Kidney epithelial cell (primary cell): Measurements from ENCODE around the gene NRN1. TPM values are rescaled to one million over a fixed set of nuclear protein-coding genes. Genes with fewer than 3 reads are reported as not detected.

Experiments used
- DNase-seq: peaks from one replicate; pipeline ENCODE4 v3.0.0-alpha.2; 2010; ENCODE audit warnings: low read depth
- H3K27me3 ChIP-seq: 2 replicates; pipeline ENCODE4 v1.6.0; 2011; ENCODE audit warnings: low read length; ENCODE audit not compliant: control insufficient read depth, insufficient read depth
- H3K36me3 ChIP-seq: 2 replicates; pipeline ENCODE4 v1.5.1; 2011; ENCODE audit warnings: low read length; ENCODE audit not compliant: control insufficient read depth, insufficient read depth
- H3K4me3 ChIP-seq: 2 replicates; pipeline ENCODE4 v1.5.1; 2011; ENCODE audit warnings: low read depth, mild to moderate bottlenecking, control low read depth, low read length
- total RNA-seq: library from RNA; depleted of rRNA; stranded (reverse); fragments of >200 nt; gene quantifications from 2 replicates; pipeline ENCODE4 v1.2.3, GENCODE V29; 2015
- TF ChIP-seq, protein P1 (sequence below): IDR thresholded peaks from 2 replicates; pipeline ENCODE4 v1.5.1; 2011; ENCODE audit warnings: mild to moderate bottlenecking, moderate library complexity, low read length, control low read depth, inconsistent platforms; ENCODE audit not compliant: insufficient read depth, poor library complexity, severe bottlenecking

Gene NRN1
- 0.34 and 3.1 TPM in 2 replicates for total RNA-seq

DNA sequence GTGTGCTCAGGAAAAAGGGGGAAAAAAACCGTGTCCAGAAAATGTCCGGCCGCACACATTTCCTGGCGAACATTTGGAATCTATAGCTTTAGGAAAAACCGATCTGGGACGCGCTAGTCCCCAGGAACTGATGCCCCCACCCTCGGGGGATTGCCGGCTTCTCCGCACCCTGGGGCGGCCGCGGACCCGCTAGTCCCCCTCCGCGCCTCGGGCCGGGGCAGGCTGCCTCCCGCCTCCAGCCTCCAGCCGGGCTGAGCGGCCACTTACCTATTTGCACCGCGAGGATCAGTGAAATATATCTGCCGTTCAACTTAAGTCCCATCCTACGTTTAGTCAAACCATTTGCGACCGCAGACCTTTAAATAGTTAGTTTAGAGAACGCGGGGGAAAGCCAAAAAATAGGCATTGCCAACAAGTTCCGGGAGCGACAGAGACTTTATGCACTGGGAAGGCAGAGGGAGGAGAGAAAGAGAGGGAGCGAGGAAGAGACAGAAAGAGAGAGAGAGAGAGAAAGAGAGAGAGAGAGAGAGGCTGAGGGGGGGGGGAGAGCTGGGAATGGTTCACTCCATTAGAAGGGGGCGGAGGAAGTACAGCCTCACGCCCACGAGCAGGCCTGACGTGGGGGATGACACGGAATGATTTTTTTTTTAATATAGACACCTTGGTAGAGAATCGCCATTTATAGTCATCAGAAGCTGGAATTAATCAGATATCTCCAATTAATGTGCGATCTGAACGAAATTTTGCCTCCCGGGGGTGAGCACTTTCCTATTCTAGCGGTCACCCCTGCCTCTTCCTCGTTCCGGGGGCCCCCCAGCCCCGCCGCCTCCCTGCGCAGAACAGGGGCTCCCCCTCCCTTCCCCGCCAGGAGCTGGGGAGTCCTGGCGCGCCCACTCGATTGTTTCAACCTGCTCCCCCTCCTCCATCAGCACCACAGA lies at the start of gene NRN1:
Gene NRN1, minus strand, starts transcription at position 498 of the 938 bp plus-strand sequence. Its CDS starts 176 bp downstream, at position 322.
- Histone ChIP-seq H3K4me3 (peak within 1 kb of the TSS; percentile 26), H3K27me3 (peaks cover 78% of the 10 kb centered on the region), H3K36me3 (no peaks in the 10 kb centered on the region)
- TF ChIP-seq, protein P1, sequence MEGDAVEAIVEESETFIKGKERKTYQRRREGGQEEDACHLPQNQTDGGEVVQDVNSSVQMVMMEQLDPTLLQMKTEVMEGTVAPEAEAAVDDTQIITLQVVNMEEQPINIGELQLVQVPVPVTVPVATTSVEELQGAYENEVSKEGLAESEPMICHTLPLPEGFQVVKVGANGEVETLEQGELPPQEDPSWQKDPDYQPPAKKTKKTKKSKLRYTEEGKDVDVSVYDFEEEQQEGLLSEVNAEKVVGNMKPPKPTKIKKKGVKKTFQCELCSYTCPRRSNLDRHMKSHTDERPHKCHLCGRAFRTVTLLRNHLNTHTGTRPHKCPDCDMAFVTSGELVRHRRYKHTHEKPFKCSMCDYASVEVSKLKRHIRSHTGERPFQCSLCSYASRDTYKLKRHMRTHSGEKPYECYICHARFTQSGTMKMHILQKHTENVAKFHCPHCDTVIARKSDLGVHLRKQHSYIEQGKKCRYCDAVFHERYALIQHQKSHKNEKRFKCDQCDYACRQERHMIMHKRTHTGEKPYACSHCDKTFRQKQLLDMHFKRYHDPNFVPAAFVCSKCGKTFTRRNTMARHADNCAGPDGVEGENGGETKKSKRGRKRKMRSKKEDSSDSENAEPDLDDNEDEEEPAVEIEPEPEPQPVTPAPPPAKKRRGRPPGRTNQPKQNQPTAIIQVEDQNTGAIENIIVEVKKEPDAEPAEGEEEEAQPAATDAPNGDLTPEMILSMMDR: no peak
- no peak for DNase-seq

GRCh38 chr6:6052216-6052615 lies 45.5 kb upstream of the NRN1 start:
- Histone ChIP-seq H3K27me3 (no peaks in the 10 kb centered on the region), H3K4me3 (no peak overlapping the region), H3K36me3 (no peaks in the 10 kb centered on the region)
- TF ChIP-seq, protein P1: no peak
- no peak for DNase-seq

- TF ChIP-seq, protein P1: no peak
- DNase-seq: no peak
- H3K4me3 ChIP-seq: no peak overlapping the region
- H3K27me3 ChIP-seq: no peaks in the 10 kb centered on the region
- no peaks in the 10 kb centered on the region for H3K36me3 ChIP-seq
These were observed 40.0 kb upstream of the NRN1 start for GRCh38 chr6:6046716-6047115.

DNA sequence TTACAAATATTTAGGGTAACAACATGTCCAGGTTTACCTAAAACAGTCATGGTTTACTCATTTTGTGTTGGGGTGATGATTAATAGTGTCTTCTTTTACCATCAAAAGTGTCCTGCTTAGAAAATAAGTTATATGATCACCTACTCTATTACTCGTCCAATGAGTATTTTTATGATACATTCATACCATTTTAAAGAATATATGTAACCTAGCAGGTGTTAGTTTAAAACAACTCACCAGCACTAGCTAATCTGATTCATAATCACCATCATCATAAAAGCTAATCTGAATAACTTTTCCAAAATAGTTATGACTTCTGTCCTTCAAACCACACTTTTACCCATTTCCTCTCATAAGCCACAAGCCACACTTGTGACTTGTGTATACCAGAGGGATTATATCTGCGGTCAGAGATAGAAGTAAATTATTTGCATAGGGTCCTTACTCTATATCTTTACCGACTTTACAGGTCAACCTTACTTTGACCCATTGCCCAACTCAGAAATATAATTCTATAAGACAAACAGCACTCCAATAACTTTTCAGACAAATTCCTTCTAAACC lies 33.3 kb upstream of the NRN1 start:
- DNase-seq: no peak
- TF ChIP-seq, protein P1: no peak
- H3K36me3 ChIP-seq: no peaks in the 10 kb centered on the region
- H3K27me3 ChIP-seq: no peaks in the 10 kb centered on the region
- H3K4me3 ChIP-seq: no peak overlapping the region

GRCh38 chr6:6037179-6037578 lies 30.5 kb upstream of the NRN1 start:
- Histone ChIP-seq H3K36me3 (no peaks in the 10 kb centered on the region), H3K4me3 (no peak overlapping the region), H3K27me3 (no peaks in the 10 kb centered on the region)
- no peak for DNase-seq
- TF ChIP-seq, protein P1: no peak
